Glomerular endothelial cell (primary cell): ENCODE data around the gene NOPCHAP1. TPM values are rescaled to one million over a fixed set of nuclear protein-coding genes. Genes with fewer than 3 reads are reported as not detected.

Source experiments
- DNase-seq: peaks from one replicate; pipeline ENCODE4 v3.0.0-alpha.2; 2011; ENCODE audit warnings: low read depth, low spot score; ENCODE audit errors: extremely low read depth
- total RNA-seq: library from RNA; depleted of rRNA; stranded (reverse); fragments of >200 nt; gene quantifications from 2 replicates; pipeline ENCODE4 v1.2.3, GENCODE V29; 2015

NOPCHAP1 gene
- total RNA-seq, 1 donor from 2014 or later: 2.3 TPM

DNA sequence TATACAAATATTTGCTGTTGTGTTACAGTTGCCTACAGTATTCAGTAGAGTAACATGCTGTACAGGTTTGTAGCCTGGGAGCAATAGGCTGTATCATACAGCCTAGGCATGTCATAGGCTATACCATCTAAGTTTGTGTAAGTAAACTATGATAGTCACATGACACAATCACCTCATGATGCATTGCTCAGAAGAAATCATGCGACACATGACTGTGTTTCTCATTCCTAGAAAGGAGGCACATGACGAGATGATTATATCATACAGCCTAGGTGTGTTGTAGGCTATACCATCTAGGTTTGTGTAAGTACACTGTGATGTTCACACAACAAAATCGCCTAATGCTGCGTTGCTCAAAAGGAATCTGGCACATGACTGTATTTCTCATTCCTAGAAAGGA lies 31.9 kb downstream of the NOPCHAP1 start:
- no peak for DNase-seq

DNA sequence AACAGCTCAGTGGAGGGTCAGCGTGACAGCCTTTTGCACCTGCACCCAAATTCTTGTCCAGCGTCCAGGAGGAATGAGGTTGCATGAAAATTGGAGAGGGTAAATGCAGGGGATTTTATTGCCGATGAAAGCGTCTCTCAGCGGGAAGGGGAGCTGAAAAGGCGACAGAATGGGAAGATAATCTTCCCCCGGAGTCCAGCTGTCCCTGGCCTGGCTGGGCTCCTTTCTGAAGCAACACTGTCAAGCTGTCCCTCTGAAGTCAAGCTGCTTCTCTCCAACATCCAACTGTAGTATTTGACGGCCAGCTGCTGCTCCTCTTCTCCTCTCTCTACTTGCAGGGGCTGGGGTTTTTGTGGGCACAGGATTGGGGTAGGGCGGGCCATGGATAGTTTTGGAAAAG lies 32.7 kb downstream of the NOPCHAP1 start:
- no peak for DNase-seq

DNA sequence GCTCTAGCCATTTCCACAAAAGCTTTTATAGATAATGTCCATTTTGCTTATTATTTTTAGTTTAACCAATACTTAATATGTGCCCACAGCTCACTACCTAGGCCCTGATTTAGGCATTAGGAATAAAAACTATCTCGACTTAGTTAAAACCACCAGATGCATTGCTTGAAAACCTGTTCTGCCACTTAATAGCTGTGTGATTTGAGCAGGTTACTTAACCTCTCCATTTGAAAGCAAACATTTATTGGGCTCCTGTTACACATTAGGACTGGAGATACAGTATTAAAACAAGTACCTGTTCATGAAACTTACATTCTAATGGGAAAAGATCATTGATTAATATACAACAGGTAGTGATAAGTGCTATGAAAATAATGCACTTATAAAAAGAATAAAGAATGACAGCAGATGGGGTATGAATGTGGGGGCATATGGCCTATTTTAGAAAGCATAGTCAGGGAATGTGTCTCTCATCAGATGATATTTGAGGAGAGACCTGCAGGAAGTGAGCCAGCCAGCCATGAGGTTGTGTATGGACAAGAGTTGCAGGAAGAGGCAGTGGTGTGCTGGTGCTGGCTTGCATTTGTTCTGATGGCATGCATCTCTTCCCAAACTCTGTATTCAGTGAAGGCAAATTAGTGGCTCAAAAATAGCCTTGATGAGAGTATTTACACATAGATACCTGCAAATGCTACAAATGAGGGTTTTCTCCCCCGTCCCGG lies 34.3 kb downstream of the NOPCHAP1 start:
- DNase-seq: no peak

DNA sequence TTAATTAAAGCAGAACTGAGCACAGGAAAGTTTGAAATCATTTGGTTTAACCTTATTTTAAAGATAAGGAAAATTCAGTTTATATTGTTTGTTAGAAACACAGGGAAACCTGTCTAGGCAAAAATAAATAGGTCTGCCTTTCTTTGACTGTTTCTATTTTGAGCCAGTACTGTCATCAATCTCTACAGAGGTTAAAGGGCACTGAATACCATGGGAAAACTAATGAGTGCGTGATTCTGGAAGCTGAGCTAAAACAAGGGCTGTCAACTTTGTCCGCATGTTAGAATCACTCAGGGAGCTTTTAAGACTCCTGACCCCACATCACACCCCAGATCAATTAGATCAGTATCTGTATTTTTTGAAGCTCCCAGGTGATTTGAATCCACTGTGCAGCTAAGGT lies 38.8 kb downstream of the NOPCHAP1 start:
- no peak for DNase-seq

DNA sequence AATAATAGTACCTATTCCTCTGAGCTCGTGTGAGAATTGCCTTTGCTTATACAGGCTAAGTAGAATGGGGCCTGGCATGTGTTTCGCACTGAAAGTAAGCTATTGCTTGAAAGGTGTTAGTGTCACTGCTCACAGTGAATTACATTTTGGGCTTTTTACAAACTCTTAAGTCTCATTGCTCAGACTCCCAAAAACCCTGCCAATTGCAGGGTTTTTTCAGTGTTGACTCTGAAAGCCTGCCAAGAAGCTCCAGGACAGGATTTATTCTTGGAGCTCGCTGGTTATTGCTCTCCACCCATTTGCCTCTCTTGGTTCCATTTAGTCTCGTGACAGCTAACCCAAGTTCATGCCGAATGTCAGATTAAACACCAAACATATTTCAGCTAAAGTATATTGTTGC lies 39.8 kb downstream of the NOPCHAP1 start:
- DNase-seq: no peak

DNA sequence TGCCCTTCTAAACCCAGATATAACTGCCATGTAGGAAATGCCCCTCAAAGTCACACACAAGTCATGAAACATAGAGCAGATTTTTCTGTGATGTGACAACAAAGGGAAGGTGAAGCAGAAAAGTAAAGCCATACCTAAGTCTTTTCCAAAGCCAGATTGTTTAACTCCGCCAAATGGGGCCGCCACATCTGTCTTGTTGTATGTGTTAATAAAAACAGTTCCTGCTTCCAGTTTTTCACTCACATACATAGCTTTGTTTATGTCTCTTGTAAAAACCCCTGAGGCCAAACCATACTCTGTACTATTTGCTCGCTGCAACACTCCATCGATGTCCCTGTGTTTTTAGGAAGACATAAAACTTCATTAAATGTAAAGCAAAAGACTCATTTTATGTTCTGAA lies 40.3 kb downstream of the NOPCHAP1 start:
- no peak for DNase-seq

DNA sequence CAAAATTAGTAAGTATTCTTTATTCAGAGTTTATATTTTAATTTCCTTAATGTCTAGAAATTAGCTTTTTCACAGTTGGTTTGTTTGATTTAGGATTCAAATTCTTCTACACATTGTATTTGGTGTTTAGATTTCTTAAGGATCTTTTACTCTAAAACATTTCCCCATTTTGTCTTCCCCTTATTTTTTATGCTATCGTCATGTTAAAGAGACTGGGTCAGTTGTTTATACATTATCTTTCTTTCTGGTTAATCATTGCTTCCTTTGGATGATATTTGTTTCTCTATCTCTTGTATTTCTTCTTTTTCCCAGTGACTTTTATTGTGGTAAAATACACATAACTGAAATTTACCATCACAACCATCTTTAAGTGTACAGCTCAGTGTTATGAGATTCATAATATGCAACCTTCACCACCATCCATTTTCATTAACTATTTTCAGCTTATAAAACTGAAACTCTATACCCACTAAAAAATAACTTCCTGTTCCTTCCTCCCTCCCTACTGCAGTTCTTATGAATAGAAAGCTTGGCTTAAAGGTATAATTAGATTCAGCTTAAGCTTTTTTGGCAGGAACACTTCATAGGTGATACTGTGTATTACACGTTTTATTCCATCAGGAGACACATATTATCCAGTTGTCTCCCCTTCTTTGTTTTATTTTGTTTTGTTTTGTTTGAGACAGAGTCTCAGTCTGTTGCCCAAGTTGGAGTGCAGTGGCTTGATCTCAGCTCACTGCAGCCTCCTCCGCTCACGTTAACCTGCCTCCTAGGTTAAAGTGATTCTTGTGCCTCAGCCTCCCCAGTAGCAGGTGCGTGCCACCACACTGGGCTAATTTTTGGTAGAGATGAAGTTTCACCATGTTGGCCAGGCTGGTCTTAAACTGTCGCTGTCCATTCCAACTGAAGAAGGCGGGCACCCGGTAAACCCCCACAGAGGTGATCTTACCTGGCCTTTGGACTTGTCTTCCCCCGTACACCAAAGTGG lies 45.0 kb downstream of the NOPCHAP1 start:
- DNase-seq: no peak

DNA sequence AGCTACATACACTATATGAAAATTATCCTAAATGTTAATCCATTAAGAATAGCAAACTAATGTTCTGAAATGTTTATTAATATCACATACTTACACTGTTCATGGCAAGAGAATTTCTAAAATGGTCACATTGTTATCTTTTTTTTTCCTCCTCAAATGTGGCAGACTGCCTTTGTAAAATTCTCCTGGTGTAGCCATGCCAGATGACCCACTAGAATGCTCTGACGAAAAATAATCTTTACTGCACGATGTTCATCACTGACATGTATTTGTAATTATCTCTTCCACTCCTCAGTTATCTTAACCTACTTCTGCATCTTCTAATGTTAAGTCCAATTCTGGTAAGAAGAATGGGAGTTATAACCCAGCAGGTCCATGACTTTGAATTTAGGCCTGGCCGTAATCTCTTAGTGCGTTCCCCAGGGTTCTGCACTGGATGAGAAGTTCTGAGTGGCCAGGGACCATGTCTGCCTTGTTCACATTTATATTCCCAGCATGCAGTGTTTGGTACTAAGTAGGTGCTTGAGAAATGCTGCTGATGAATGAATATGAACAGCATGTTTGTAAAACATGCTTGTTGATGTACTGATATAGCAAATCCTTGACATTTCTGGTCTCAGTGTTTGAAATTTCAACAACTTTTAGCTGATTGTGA lies 46.7 kb downstream of the NOPCHAP1 start:
- DNase-seq: no peak

DNA sequence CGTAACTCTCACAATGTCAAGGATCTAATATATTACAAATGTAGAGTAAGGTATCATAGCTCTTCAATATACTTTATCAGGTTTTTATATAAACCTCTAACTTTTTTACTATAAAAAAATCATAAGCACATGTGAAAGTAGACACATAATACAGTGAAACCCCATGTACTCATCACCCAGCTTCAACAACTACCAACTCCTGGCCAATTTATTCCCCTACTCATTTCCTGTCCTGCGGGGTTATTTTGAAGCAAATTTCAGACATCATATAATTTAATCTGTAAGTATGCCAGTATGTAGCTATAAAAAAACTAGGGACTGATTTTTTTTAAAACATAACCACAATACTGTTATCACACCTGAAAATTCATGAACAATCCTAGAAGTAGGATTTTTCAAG lies 47.7 kb downstream of the NOPCHAP1 start:
- no peak for DNase-seq

Other genes starting within 250 kb of the NOPCHAP1 start
- 12.8 and 16.4 TPM in 2 replicates for gene SLC41A2, start 28.0 kb upstream of the NOPCHAP1 start, total RNA-seq
- gene ALDH1L2, start 98.1 kb downstream of the NOPCHAP1 start, total RNA-seq: 1.6 and 5.5 TPM in 2 replicates
- 105 and 127 TPM in 2 replicates for gene WASHC4, start 121.4 kb downstream of the NOPCHAP1 start, total RNA-seq
- 24.3 and 33.2 TPM in 2 replicates for gene APPL2, start 249.9 kb downstream of the NOPCHAP1 start, total RNA-seq